NCI-H510A treated with DMSO at 0.1 percent for 48 hours (cell line): ENCODE data around the gene NPPA.

Source experiments
- DNase-seq: peaks from one replicate; lab custom pipeline; 2025; lab: John Stamatoyannopoulos, UW

Gene NPPA

DNA sequence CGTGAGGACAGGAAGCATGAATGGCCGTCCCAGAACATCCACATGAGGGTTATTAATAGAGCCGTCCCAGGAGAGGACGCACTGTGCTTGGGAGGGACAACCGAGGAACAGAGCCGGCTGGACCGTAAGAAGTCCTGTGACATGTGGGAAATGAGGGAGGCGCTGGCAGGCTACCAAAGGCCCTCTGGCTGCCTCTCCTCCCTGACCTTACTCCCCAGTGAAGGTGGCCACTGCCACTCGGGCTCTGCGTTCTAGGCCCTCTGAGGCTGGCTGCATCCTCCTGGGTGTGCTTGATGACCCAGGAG lies 26.6 kb upstream of the NPPA start:
- DNase-seq = no peak

DNA sequence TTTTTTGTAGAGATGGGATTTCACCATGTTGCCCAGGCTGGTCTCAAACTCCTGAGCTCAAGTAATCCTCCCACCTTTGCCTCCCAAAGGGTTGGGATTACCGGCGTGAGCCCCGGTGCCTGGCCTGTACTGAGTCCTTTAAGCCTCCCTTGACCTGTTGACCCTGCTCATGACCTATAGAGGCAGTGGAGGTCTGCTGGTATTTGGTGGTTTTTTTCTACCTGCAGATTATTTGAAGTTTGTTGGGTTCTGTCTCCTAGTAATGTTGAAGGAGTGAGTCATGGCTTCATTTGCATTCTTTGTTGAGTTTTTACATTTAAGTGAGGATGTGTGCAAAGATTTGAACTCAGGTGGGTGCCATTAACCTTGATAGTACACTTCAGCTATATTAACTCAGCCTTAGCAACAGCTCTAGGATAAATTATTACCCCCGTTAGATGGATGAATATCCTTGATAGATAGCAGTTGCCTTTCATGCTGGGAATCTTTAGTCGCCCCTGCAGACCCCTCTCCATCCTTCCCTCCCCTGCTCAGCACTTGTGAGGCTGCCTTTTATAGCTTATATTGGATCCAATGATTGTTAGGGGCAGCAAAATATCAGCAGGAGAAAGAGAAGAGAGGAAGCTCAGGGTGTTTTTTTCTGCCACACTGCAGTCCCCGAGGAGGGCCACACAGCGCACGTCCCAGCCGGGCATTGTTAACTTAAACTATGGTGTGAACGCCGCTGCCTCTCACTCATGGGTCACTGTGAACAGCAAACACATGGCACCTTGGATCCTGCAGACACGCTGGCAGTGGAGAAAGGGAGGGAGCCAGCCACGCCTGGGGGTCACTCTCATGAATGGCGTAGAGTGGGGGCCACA lies 26.0 kb upstream of the NPPA start:
- no peak for DNase-seq

DNA sequence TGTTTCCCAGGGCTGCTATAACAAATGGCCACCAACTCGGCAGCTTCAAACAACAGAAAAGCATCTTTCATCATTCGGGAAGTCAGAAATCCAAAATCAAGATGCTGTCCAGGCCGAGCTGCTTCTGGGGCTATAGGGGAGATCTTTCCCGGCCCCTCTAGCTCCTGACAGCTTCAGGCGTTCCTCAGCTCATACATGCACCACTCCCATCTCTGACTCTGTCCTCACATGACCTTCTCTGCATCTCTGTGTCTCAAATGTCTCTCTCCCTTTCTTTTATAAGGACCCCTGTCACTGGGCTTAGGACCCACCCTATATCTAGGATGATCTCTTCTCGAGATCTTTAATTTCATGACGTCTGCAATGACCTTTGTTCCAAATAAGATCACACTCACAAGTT lies 25.0 kb upstream of the NPPA start:
- DNase-seq = no peak

DNA sequence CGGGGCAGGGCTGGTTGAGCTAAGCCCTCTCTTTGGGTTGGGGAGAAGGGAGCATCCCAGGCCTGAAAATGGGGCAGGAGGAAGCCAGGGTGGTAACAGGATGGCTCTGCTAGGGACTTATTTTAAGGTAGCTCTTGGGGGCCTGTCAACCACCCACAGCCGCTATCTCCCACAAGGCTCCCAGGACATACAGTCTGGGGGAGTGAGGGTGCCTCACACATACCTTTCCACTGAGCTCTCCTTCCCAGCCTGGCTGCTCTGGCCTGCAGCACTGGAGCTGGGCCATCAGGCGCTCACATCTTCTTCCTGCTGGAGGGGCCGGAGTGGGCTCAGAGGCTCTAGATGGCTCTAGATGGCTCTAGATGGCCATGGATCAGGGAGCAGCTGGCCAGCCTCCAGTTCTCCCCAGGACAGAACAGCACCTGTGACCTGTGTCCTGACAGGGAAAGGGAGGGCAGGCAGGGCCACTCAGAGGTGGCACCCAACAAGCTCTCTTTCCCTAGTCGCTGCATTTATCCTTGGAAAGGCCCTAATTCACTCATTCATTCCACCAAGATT lies 22.1 kb upstream of the NPPA start:
- DNase-seq = no peak

DNA sequence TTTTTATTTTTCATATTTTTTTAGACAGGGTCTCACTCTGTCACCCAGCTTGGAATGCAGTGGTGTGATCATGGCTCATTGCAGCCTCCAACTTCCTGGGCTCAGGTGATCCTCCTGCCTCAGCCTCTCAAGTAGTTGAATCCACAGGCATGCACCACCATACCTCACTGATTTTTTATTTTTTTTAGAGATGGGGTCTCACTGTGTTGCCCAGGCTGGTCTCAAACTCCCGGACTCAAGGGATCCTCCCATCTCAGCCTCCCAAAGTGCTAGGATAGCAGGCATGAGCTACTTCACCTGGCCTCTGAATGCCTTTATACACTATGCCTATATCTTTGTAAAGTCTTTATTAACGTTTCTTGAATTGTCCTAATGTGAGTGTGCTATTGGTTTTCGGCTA lies 21.5 kb upstream of the NPPA start:
- DNase-seq = no peak

DNA sequence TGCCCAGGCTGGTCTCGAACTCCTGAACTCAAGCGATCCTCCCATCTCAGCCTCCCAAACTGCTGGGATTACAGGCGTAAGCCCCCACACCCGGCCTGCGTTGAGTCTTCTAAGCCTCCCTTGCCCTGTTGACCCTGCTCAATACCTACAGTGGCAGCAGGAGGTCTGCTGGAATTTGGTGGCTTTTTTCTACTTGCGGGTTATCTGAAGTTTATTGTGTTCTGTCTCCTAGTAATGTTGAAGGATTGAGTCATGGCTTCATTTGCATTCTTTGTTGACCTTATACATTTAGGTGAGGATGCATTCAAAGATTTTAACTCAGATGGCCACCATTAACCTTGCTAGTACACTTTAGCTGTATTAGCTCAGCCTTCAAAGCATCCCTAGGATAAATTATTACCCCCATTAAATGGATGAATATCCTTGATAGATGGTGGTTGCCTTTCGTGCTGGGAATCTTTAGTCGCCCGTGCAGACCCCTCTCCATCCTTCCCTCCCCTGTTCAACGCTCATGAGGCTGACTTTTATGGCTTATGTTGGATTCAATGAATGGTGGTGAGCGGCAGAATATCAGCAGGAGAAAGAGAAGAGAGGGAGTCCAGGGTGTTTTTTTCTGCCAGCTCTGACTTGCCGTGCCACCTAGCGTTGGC lies 20.9 kb upstream of the NPPA start:
- no peak for DNase-seq

DNA sequence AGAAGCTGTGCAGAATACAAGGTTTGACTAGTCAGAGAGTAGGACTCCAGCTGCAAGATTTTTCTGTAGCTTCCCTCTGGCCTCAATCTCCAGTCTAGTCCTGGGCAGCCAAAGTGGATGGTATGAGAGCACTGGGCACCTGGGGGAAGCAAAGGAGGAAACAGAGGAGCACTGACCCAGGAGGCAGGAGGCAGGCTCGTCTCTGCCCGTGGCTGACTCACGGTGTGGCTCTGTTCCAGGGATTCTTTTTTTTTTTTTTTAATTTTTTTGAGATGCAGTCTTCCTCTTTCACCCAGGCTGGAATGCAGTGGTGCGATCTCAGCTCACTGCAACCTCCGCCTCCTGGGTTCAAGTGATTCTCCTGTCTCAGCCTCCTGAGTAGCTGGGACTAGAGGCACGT lies 15.3 kb upstream of the NPPA start:
- DNase-seq = no peak

DNA sequence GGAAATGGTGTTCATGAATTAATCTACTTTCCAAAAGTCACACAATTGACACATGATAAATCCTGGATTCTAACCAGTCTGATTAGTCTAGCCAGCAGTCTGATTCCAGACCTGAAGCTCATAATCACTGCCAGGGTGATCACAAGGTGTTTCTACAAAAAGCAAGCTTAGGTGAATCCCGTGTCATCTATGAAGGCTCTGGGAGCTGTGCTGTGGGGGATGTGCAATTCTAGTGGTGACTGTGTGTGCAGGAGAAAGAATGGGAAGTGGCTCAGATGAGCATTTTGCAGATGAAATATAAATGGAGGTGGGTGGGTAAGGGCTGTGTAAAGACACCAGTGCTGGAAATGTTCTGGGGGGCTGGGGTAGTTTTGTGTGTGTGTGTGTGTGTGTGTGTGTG lies 13.0 kb upstream of the NPPA start:
- DNase-seq = no peak

DNA sequence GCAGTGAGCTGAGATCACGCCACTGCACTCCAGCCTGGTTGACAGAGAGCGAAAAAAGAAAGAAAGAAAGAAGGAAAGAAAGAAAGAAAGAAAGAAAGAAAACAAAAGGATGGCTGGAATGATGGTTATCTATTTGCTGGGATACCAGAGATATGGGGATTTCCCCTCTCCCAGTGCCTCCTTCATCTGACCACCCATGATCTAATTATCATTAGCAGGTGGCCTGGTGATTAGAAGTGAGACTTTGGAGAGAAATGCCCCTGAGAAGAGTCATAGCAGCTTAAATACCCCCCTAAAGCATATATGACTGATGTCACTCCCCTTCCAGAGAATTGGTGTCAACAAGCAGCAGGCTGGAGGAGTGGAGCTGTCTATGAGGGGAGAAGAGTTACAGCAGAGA lies 12.5 kb upstream of the NPPA start:
- DNase-seq = no peak

DNA sequence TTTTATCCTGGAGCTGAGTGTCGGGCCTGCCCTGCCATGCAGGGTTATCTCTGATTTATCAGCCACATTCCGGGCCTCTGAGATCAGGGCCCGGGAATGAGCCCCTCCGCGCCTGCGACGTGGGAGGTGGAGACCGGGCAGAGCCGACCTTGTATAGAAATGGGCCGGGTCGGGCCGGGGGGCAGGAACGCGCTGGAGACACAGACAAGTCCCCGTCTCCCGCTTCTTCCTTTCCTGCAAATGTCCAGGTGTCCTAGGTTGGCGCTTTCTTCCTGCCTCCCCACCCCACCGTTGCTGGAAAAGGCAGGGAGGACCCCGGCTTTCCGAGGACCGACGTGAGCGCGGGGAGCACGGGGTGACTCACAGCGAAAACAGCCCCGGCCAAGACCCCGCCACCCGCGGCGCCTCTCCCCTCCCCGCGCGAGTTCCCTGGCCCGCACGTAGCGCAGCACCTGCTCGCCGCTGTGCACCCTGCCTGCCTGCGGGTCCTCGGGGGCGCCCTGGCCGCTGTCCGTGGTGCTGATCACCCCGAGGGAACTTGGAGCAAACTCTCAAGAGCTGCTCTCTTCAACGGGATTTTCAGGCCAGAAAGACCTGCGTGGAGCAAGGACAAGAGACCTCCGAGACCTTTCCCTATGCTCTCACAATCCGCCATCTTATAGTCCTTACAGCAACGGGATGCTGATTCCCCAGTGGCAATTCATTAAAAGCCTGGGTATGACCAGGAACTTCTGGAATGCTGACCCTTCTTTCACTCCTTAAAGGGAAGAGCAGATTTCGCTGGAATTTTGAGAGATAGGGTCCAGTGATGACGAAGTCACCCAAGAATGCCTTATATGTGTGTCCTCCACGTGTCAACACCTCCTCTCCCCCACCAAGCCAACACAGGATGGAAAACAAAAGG lies 11.6 kb upstream of the NPPA start:
- no peak for DNase-seq

DNA sequence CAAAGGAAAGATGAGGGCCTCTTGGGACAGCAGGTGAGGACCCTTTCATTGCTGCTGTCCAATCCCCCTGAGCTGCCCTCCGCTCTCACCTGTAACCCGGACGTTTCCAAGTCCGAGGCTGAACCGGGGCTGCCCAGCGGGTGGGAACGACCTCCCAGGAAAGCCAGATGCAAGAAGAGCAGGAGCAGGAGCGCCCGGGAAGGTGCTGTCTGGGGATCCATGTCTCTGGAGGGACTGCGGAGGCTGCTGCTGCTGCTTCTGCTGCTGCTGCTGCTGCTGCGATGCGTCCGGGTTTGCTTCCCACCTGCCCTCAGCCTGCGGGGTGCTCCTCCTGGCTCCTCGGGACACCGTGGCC lies 11.0 kb upstream of the NPPA start, which contains the start of gene NPPB:
Gene NPPB (minus strand): TSS at position 333 of the 355 bp plus-strand sequence. CDS start 112 bp downstream, at position 221.
- DNase-seq = no peak

DNA sequence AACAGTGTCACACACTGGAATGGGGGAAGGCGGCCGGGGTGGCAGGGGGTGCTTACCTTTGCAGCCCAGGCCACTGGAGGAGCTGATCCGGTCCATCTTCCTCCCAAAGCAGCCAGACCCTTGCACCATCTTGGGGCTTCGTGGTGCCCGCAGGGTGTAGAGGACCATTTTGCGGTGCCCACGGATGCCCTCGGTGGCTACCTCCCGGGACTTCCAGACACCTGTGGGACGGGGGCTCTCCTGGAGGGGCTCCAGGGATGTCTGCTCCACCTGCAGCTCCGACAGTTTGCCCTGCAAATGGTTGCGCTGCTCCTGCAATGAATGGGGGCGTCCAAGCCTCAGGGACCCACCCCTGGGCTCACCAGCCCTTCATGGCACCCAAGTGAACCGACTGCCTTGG lies 10.6 kb upstream of the NPPA start:
- DNase-seq = no peak

DNA sequence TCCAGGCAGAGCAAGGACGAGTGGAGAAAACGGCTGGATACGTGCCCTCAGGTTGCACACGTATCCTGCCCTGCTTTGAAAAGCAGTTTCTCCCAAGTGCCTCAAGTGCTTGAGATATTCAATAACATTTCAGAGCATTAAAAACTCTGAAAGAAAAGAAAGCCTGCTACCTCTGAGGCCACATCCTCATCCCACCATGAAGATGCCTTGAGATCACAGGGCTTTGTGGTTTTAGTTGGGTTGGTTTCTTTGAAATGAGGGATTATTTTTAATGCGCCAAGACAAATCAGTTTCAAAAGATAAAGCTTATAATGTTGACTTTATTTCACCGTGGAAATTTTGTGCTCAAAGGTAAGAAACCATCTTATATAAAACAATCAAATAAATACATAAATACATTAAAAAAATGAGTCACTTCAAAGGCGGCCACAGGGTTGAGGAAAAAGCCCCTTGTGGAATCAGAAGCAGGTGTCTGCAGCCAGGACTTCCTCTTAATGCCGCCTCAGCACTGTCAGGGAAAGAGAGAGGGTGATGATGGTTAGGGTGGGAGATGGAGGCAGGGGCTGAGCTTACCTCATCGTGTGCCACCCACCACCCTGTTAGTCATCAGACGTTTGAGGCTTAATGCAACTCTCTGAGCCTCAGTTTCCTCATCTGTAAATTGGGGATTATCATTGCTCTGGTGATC lies 9.7 kb upstream of the NPPA start:
- no peak for DNase-seq

DNA sequence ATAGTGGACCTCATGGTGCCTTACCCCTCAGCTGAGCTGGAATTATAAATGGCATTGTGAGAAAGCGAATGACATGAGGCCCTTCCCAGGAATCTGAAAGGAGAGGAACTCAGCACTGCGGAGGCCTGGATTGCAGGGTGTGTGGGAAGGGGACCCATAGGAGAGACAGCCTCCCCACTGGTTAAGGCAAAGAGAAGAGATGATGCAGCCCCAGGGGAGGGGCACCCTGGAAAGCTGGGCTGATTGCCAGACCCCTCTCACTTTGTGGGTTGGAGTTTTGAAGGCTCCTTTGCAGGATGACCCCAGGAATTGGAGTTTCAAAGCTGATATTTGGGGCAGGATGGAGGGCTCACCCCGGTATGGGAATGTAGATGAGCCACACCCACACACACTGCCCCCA lies 9.1 kb upstream of the NPPA start:
- no peak for DNase-seq

DNA sequence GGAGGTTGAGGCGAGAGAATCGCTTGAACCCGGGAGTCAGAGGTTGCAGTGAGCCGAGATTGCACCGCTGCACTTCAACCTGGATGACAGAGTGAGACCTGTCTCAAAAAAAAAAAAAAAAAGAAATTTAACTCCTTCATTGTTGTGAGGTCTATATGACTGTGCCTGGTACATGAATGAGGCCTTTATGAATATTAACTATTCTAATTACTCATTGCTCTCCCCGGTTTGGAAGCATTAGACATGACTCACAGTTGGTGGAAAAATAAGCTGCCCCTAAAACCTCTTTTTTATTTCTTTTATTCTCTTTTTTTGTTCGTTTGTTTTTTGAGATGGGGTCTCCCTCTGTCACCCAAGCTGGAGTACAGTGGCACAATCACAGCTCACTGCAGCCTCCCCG lies 7.8 kb upstream of the NPPA start:
- no peak for DNase-seq

DNA sequence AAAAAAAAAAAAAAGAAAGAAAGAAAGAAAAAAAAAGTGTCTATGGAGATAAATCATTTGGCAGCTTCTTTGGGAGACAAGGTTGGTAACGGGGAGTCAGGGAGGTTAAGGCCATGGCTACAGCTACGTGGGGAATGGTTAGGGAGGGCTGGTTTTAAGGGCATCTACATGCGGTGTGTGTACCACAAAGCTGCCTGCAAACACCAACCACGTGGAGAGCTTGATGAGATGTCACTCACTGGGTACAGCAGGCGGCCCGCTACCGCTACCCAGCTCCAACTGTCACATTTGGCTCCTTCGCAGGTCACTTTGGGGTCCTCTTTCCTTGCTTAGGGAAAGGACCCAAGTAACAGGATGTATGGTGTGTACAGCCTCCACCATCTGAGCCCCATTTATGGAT lies 6.9 kb upstream of the NPPA start:
- no peak for DNase-seq

DNA sequence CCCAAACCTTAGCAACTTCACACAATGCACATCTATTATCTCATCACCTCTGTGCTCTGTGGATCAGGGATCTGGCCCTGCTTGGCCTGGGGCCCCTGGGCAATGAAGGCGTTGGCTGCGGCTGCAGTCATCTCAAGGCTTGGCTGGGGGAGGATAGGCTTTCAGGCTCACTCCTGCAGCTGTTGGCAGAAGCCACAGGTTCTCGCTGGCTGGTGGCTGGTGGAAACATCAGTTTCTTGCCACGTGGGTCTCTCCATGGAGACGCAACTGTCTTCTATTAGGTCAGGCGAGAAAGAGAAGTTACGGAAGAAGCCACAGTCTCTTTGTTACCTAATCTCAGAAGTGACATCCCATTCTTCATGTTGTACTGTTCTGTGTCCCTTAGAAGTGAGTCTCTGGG lies 3.6 kb upstream of the NPPA start:
- DNase-seq = no peak

DNA sequence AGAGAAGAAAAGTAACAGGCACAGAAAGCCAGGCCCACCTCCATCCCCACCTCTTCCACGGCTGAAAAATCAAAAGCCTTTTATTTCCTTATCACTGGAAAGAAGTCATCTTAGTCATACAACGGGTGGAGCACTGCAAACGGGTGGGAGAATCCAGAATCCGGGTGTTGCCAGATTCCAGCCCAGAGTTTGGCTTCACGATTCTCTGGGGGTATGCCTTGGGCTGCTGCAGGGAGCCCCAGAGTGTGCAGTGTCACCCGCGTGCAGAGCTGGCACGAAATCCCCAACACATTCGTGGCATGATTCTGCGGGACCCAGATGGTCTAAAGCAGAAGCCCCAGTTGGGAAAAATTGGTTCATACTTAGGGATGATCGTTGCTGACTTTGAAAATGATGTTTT lies 2.6 kb upstream of the NPPA start:
- DNase-seq = no peak

DNA sequence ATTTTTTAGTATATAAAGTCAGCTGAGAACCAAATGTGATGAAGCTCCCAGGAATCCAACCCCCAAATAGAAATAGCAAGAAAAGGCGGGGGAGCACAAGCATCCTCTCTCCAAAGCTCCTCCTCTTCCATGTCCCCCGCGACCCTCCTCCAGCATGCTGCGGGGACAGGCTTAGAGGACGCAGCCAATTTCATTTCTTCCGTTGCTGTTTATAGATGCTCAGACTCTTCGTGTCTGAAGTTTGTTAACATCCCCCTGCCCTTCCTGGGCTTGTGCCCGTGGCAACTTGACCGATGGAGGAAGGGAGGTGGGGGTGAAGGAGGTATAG lies 754 bp upstream of the NPPA start:
- no peak for DNase-seq

DNA sequence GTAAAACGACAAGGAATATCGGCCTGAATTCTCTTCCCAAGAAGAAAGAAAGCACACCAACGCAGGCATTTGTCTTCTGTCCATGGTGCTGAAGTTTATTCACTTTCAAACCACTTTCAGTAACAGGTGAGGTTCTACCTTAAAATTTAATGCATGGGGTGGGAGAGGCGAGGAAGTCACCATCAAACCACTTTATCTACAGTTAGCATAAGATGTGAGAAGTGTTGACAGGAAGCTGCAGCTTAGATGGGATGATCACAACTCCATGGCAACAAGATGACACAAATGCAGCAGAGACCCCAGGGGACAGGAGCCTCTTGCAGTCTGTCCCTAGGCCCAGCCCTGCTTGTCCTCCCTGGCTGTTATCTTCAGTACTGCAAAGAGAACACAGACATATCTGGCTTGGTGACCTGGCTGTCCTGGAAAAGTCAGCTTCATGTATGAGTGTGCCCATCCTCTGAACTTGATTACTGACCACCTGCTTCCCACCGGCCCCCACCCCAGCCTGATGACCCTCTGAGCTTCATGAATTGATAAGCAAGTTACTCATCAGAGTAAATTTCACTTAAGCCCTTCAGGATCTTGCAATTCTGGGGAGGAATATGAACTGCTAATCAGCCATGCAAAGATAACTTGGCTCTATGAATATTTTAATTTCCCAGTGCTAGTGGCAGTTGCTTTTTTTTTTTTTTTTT lies 1.8 kb downstream of the NPPA start:
- no peak for DNase-seq
